Cardiac muscle cell (in vitro differentiated cells and primary cell): ENCODE data around the gene SPC25. TPM values are rescaled to one million over a fixed set of nuclear protein-coding genes. Genes with fewer than 3 reads are reported as not detected.

Experiments used
- DNase-seq, 2 donors: peaks; one replicate each; pipeline versions ENCODE4 v3.0.0 to v3.0.0-alpha.2; 2010 to 2017; ENCODE audit warnings: low read depth in 1 of 2, low spot score in 1 of 2
- H3K27ac ChIP-seq: fragments of 200-600 bp; sonication (generic); 2 replicates; pipeline ENCODE4 v1.5.1; 2016
- H3K27me3 ChIP-seq: fragments of 200-600 bp; sonication (generic); 2 replicates; pipeline ENCODE4 v1.6.0; 2016; ENCODE audit warnings: control low read depth
- H3K36me3 ChIP-seq: fragments of 200-600 bp; sonication (generic); 2 replicates; pipeline ENCODE4 v1.5.1; 2016; ENCODE audit warnings: control low read depth
- H3K4me1 ChIP-seq: fragments of 200-600 bp; sonication (generic); 2 replicates; pipeline ENCODE4 v1.8.1; 2017; ENCODE audit warnings: low read depth, mild to moderate bottlenecking, mixed run types
- H3K4me3 ChIP-seq: fragments of 200-600 bp; sonication (generic); 2 replicates; pipeline ENCODE4 v1.5.1; 2016; ENCODE audit warnings: mild to moderate bottlenecking
- H3K9me3 ChIP-seq: fragments of 200-600 bp; sonication (generic); 2 replicates; pipeline ENCODE4 v1.5.1; 2017; ENCODE audit warnings: low read depth, mild to moderate bottlenecking, control low read depth
- polyA plus RNA-seq: library from polyadenylated mRNA; unstranded; fragments of >200 nt; fragmentation: Nextera tagmentation; extraction: Ambion mirVana; gene quantifications from 2 replicates; pipeline ENCODE4 v1.2.1, GENCODE V29; 2016
- total RNA-seq: library from RNA; depleted of rRNA; stranded (reverse); fragments of >200 nt; gene quantifications from 2 replicates; pipeline ENCODE4 v1.2.3, GENCODE V29; 2016
- TF ChIP-seq, protein P1 (sequence below): IDR thresholded peaks from 2 replicates; pipeline ENCODE4 v1.5.1; 2012; ENCODE audit warnings: low read depth, mild to moderate bottlenecking, low read length

Gene SPC25
- total and polyA plus RNA-seq, 2 experiments from 2014 or later, result 10.1 to 12.0 TPM

DNA sequence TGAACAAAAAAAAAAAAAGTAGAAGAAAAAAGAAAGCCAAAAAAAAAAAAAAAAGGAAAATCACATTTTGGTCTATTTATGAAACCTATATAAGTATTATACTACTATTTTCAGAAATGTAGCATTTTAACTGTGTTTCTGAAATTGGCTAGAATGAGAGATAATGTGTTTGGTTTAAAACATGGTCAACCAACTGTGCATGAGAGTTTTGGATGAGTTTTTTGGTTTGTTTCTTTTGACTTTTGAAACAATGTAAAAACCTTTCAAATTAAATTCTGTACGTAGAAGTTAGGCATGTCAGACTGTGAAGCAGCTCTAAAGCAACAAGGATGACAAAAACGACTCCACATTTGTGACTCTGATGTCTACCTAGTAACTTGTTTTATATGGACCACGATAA lies 34.6 kb downstream of the SPC25 start:
- H3K36me3 ChIP-seq, result no peaks in the 10 kb centered on the region
- peaks cover 12% of the 10 kb centered on the region for H3K4me1 ChIP-seq
- no peaks in the 10 kb centered on the region for H3K27me3 ChIP-seq
- H3K27ac ChIP-seq, result no peak overlapping the region
- no peak for DNase-seq
- H3K9me3 ChIP-seq, result no peaks in the 10 kb centered on the region
- no peak overlapping the region for H3K4me3 ChIP-seq
- TF ChIP-seq, protein P1, sequence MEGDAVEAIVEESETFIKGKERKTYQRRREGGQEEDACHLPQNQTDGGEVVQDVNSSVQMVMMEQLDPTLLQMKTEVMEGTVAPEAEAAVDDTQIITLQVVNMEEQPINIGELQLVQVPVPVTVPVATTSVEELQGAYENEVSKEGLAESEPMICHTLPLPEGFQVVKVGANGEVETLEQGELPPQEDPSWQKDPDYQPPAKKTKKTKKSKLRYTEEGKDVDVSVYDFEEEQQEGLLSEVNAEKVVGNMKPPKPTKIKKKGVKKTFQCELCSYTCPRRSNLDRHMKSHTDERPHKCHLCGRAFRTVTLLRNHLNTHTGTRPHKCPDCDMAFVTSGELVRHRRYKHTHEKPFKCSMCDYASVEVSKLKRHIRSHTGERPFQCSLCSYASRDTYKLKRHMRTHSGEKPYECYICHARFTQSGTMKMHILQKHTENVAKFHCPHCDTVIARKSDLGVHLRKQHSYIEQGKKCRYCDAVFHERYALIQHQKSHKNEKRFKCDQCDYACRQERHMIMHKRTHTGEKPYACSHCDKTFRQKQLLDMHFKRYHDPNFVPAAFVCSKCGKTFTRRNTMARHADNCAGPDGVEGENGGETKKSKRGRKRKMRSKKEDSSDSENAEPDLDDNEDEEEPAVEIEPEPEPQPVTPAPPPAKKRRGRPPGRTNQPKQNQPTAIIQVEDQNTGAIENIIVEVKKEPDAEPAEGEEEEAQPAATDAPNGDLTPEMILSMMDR, result no peak

GRCh38 chr2:168854651-168855050 lies 35.6 kb downstream of the SPC25 start:
- no peaks in the 10 kb centered on the region for H3K9me3 ChIP-seq
- DNase-seq, result no peak
- H3K4me3 ChIP-seq, result no peak overlapping the region
- no peak overlapping the region for H3K27ac ChIP-seq
- H3K4me1 ChIP-seq, result peaks cover 8% of the 10 kb centered on the region
- TF ChIP-seq, protein P1, result no peak
- H3K27me3 ChIP-seq, result no peaks in the 10 kb centered on the region
- H3K36me3 ChIP-seq, result no peaks in the 10 kb centered on the region

DNA sequence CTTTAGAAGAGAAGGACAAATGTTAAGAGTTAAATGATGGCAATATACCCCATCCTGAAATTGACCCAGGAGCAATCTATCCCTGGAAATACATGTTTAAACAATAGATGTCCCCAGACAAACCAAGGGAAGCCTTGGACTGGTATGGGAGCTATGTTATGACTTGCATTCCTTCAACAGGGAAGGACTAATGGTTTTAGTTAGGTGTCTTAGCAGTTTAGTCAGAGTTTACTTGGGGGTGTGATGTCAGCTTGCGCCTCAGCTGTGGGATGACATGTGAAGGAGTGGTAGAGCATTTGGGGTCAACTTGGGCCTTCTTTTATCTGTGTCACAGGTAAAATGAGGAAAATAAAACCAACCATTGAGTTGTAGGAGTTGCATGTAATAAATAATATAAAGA lies 36.8 kb downstream of the SPC25 start:
- DNase-seq, result no peak
- H3K27ac ChIP-seq, result no peak overlapping the region

DNA sequence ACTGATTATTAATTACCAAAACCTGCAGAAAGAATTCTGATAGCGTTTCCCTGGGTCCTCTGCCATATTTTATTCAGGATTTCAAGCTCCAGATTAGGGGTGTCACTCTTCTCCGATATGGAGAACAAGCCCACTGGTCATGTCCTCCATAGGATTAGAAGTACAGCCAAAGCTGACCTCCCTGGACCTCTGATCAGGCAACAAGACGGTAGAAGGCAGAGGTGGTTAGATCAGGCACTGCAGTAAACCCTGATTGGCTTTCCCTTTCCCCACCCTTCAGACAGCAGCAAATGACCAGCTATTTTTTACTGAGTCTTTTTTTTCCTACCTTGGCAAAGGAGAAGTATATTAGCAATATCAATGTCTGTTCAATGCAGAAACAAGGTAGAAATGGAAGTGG lies 37.7 kb downstream of the SPC25 start:
- TF ChIP-seq, protein P1, result no peak
- Histone ChIP-seq H3K9me3 (no peaks in the 10 kb centered on the region), H3K4me3 (no peak overlapping the region), H3K36me3 (no peaks in the 10 kb centered on the region), H3K4me1 (peaks cover 8% of the 10 kb centered on the region), H3K27ac (no peak overlapping the region), H3K27me3 (no peaks in the 10 kb centered on the region)
- no peak for DNase-seq

More for the DNA sequence above, 36.8 kb downstream of the SPC25 start:
- TF ChIP-seq, protein P1, result no peak
- no peak overlapping the region for H3K4me3 ChIP-seq
- H3K36me3 ChIP-seq, result no peaks in the 10 kb centered on the region
- H3K27me3 ChIP-seq, result no peaks in the 10 kb centered on the region
- no peaks in the 10 kb centered on the region for H3K9me3 ChIP-seq
- H3K4me1 ChIP-seq, result peaks cover 8% of the 10 kb centered on the region

DNA sequence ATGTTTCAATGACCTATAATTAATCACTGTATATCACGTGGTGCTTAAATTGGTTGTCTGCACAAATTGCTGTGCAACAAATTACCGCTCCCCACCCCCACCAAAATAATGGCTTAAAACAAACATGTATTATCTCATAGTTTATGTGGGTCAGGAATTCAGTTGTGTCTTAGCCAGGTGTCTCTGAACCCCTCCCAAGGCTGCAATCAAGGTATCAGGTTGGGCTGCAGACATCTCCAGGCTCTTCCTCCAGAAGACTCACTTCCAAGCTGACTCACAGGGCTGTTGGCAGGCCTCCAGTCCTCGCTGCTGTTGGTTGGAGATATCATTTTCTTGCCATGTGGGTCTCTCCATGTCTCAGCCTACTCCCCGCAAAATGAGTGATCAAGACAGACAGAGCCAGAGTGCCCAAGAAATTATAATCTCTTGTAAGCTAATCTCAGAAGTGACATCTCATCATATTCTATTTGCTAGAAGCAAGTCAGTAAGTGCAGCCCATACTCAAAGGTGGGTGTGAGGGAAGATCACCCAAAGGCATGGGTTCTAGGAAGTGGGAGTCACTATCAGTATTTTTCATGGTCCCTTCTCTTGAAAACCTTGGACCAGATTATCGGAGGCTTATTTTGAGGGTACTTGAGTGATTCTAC lies 38.4 kb downstream of the SPC25 start:
- Histone ChIP-seq H3K27me3 (no peaks in the 10 kb centered on the region), H3K36me3 (no peaks in the 10 kb centered on the region), H3K4me3 (no peak overlapping the region), H3K9me3 (no peaks in the 10 kb centered on the region), H3K4me1 (peaks cover 4% of the 10 kb centered on the region), H3K27ac (no peak overlapping the region)
- TF ChIP-seq, protein P1, result no peak
- peak in 1 of 2 donors; percentile 83 for DNase-seq

DNA sequence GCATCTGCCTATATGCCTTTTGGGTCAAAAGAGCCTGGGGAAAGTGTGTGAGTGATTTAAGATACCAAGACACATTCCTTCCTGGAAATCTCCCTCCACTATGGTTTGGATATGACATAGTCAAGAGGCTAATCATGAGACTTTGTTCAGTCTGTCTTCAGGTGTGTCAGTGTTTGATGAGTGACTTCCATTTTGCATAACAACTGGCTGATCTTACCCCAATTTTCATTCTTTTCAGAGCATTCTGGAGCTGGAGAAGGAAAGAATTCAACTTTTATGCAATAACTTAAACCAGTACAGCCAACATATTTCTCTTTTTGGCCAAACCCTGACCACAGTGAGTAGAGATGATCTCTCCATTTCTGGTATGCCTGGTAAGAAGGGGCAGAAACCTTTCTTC lies 39.4 kb downstream of the SPC25 start:
- Histone ChIP-seq H3K4me1 (no peaks in the 10 kb centered on the region), H3K9me3 (no peaks in the 10 kb centered on the region), H3K27ac (no peak overlapping the region), H3K27me3 (no peaks in the 10 kb centered on the region), H3K4me3 (no peak overlapping the region), H3K36me3 (no peaks in the 10 kb centered on the region)
- TF ChIP-seq, protein P1, result no peak
- no peak for DNase-seq
